ENCODE results near the gene SULT2B1. TPM values are rescaled to one million over a fixed set of nuclear protein-coding genes. Genes with fewer than 3 reads are reported as not detected.

SULT2B1 gene
- total and polyA plus RNA-seq, 2 of the 4 experiments (the other 2 are of a cell fraction): 0.09 TPM; not detected in 1

DNA sequence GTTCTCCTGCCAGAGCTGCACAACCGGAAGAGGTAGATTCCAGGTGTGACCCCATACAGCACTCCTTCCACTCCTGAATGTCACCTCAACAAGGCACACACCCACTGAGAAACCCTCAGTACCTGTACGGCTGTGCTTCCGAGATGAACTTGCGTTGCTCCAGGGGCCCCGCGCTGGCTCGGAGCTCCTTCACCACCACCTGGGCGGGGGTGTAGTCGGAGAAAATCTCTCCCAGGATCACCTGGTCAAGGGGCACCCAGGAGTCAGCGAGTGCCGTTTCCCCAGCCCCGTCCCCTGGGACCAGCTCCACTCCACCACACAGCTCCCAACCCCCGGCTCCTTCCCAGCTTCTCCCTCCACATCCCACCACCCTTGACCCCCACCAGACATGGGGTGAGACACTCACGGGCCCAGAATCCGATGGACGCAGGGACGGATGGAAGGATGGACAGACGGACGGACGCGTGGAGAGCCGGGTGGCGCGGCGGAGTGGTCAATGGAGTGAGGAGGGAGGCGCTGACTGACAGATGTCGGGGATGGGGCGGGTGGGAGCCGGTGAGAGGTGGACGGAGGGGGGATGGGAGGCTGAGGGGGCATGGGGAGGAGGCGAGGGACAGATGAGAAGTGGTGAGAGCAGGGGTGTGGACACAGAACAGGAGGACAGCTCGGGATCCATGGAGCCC, 43.1 kb upstream of the SULT2B1 start:
- Histone ChIP-seq H3K18ac (ENCODE audit: low read depth, low read length) (no peak overlapping the region), H3K9ac (ENCODE audit: low read depth, low read length) (no peak overlapping the region), H3K36me3 (ENCODE audit: control insufficient read depth, insufficient read depth, low read length) (no peaks in the 10 kb centered on the region), H3K4me1 (ENCODE audit: control insufficient read depth, insufficient read depth, low read length) (no peaks in the 10 kb centered on the region), H3K27ac (ENCODE audit: insufficient read depth, low read length) (no peak overlapping the region), H3K14ac (replicated peaks; ENCODE audit: low read depth, low read length) (no peak overlapping the region), H2AK5ac (ENCODE audit: low read depth, low read length) (no peak overlapping the region), H4K5ac (ENCODE audit: low read depth, low read length) (no peak overlapping the region), H2BK15ac (ENCODE audit: low read depth, low read length) (no peak overlapping the region), H4K8ac (ENCODE audit: low read depth in 2 of 2, low read length in 2 of 2) (no peak overlapping the region), H2AK9ac (replicated peaks; ENCODE audit: low read depth, low read length, poor library complexity) (no peak overlapping the region), H3K27me3 (ENCODE audit: control insufficient read depth, insufficient read depth, low read length) (peaks cover 25% of the 10 kb centered on the region), H2BK20ac (ENCODE audit: low read depth, low read length) (no peak overlapping the region), H4K20me1 (ENCODE audit: insufficient read depth, low read length) (no peaks in the 10 kb centered on the region), H3K9me3 (ENCODE audit: control insufficient read depth, insufficient read depth, low read length) (no peaks in the 10 kb centered on the region), H3K23ac (ENCODE audit: low read depth, low read length) (no peak overlapping the region), H3K9me1 (ENCODE audit: insufficient read depth, low read length) (no peaks in the 10 kb centered on the region), H2BK120ac (ENCODE audit: low read depth, low read length) (no peak overlapping the region), H3K79me1 (ENCODE audit: low read depth in 1 of 2, low read length in 2 of 2) (no peaks in the 10 kb centered on the region), H3K4me2 (ENCODE audit: low read depth, low read length) (no peak overlapping the region), H2BK5ac (ENCODE audit: low read depth, low read length, poor library complexity, severe bottlenecking) (no peak overlapping the region), H3K4me3 (ENCODE audit: insufficient read depth, low read depth, low read length) (no peak overlapping the region), H2AFZ (replicated peaks; ENCODE audit: low read length, poor library complexity) (no peak overlapping the region), H4K91ac (ENCODE audit: insufficient read depth, low read depth, low read length) (no peak overlapping the region), H3K56ac (ENCODE audit: extremely low read depth, insufficient read depth, low read length) (no peak overlapping the region), H3K4ac (ENCODE audit: low read depth, low read length) (no peak overlapping the region)
- in situ Hi-C loops (cut with MboI; ENCODE audit: low sequenced_read_pairs): loop anchor here (5.0 kb wide), 1 partner anchor 73 kb away; no protein-coding TSS in a partner anchor
- intact Hi-C loops (cut with micrococcal nuclease): no loop called here
- ATAC-seq (ENCODE audit: low read depth) (no peak), DNase-seq (no peak)
- POLR2A ChIA-PET (ENCODE audit: unreplicated experiment): no interaction called here
- TF ChIP-seq CHD1 (IDR thresholded peaks at IDR 0.05; ENCODE audit: low read depth, low read length) (no peak), RCOR1 (IDR thresholded peaks at IDR 0.05; ENCODE audit: insufficient replicate concordance, low read length) (no peak), RAD21 (IDR thresholded peaks at IDR 0.05; ENCODE audit: low read length) (no peak), BHLHE40 (IDR thresholded peaks at IDR 0.05; ENCODE audit: low read depth, low read length) (no peak), MAFK (IDR thresholded peaks at IDR 0.05; ENCODE audit: low read depth, low read length) (no peak), NFE2L2 (IDR thresholded peaks at IDR 0.05; ENCODE audit: low read depth, low read length) (no peak), MXI1 (IDR thresholded peaks at IDR 0.05; ENCODE audit: borderline replicate concordance, low read depth, low read length) (no peak), FOS (IDR thresholded peaks at IDR 0.05; ENCODE audit: low read depth, low read length) (no peak), ELK1 (IDR thresholded peaks at IDR 0.05; ENCODE audit: borderline replicate concordance, low read depth, low read length) (no peak), RFX5 (IDR thresholded peaks at IDR 0.05; ENCODE audit: low read depth, low read length) (no peak), SMC3 (IDR thresholded peaks at IDR 0.05; ENCODE audit: low read depth, low read length) (no peak), USF2 (IDR thresholded peaks at IDR 0.05; ENCODE audit: low read depth, low read length) (no peak), CEBPB (IDR thresholded peaks at IDR 0.05; ENCODE audit: low read depth, low read length) (no peak), POLR2A (IDR thresholded peaks at IDR 0.05; ENCODE audit: low read depth, low read length) (no peak), MAZ (IDR thresholded peaks at IDR 0.05; ENCODE audit: borderline replicate concordance, low read depth, low read length) (no peak)
- TF ChIP-seq, protein P1, sequence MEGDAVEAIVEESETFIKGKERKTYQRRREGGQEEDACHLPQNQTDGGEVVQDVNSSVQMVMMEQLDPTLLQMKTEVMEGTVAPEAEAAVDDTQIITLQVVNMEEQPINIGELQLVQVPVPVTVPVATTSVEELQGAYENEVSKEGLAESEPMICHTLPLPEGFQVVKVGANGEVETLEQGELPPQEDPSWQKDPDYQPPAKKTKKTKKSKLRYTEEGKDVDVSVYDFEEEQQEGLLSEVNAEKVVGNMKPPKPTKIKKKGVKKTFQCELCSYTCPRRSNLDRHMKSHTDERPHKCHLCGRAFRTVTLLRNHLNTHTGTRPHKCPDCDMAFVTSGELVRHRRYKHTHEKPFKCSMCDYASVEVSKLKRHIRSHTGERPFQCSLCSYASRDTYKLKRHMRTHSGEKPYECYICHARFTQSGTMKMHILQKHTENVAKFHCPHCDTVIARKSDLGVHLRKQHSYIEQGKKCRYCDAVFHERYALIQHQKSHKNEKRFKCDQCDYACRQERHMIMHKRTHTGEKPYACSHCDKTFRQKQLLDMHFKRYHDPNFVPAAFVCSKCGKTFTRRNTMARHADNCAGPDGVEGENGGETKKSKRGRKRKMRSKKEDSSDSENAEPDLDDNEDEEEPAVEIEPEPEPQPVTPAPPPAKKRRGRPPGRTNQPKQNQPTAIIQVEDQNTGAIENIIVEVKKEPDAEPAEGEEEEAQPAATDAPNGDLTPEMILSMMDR (conservative IDR thresholded peaks at IDR 0.05; ENCODE audit: low read depth, low read length): no peak
- no TSS peak for BruUV-seq (replicated peaks)
- CTCF ChIA-PET: interaction anchor here (1.9 kb wide), 1 partner anchor 75 kb away, joined by 10 read pairs; no protein-coding TSS in a partner anchor
- dilution Hi-C loops (cut with HindIII; ENCODE audit: low sequenced_read_pairs, unreplicated experiment): no loop called here
- WGBS, 2 experiments (ENCODE audit: extremely low coverage in 2 of 2, insufficient read length in 1 of 2): 91% methylated on average over 7 of the region's 32 CpGs; no CpG with 5 or more reads in 1 of the 2 experiments
